GM23248 (cell line): Measurements from ENCODE around the gene ZNF300. TPM values are rescaled to one million over a fixed set of nuclear protein-coding genes. Genes with fewer than 3 reads are reported as not detected.

Source experiments
- DNase-seq: peaks from one replicate; pipeline ENCODE4 v3.0.0-alpha.2; 2015
- H2AFZ ChIP-seq: fragments of 200-600 bp; sonication (generic); 2 replicates; pipeline ENCODE4 v1.6.1; 2016; ENCODE audit warnings: antibody characterized with exemption
- H3F3A ChIP-seq: fragments of 200-600 bp; sonication (generic); 2 replicates; pipeline ENCODE4 v1.6.1; 2016; ENCODE audit warnings: mild to moderate bottlenecking, antibody characterized with exemption, mixed run types; ENCODE audit not compliant: insufficient read depth
- H3K27ac ChIP-seq: fragments of 200-600 bp; sonication (generic); 2 replicates; pipeline ENCODE4 v1.5.1; 2016; ENCODE audit warnings: mild to moderate bottlenecking
- H3K27me3 ChIP-seq: fragments of 200-600 bp; sonication (generic); replicated peaks from 2 replicates; pipeline ENCODE4 v1.6.1; 2016; ENCODE audit warnings: mild to moderate bottlenecking; ENCODE audit not compliant: insufficient read depth
- H3K36me3 ChIP-seq: fragments of 200-600 bp; sonication (generic); 2 replicates; pipeline ENCODE4 v1.6.1; 2016; ENCODE audit warnings: low read depth, mild to moderate bottlenecking
- H3K4me1 ChIP-seq: fragments of 200-600 bp; sonication (generic); 2 replicates; pipeline ENCODE4 v1.6.1; 2016; ENCODE audit warnings: mild to moderate bottlenecking; ENCODE audit not compliant: insufficient read depth
- H3K4me2 ChIP-seq: fragments of 200-600 bp; sonication (generic); one replicate; pipeline ENCODE4 v1.6.1; 2016; ENCODE audit warnings: mild to moderate bottlenecking; ENCODE audit not compliant: unreplicated experiment
- H3K4me3 ChIP-seq: fragments of 200-600 bp; sonication (generic); 2 replicates; pipeline ENCODE4 v1.5.1; 2016; ENCODE audit warnings: mild to moderate bottlenecking
- H3K79me2 ChIP-seq: fragments of 200-600 bp; sonication (generic); 2 replicates; pipeline ENCODE4 v1.6.1; 2016; ENCODE audit warnings: mild to moderate bottlenecking; ENCODE audit not compliant: insufficient read depth
- H3K9ac ChIP-seq: fragments of 200-600 bp; sonication (generic); 2 replicates; pipeline ENCODE4 v1.6.1; 2016; ENCODE audit warnings: mild to moderate bottlenecking
- H3K9me2 ChIP-seq: fragments of 200-600 bp; sonication (generic); 2 replicates; pipeline ENCODE4 v1.6.1; 2016; ENCODE audit warnings: mixed run types, mild to moderate bottlenecking, moderate library complexity; ENCODE audit not compliant: insufficient read depth
- H3K9me3 ChIP-seq: fragments of 200-600 bp; sonication (generic); one replicate; pipeline ENCODE4 v1.6.1; 2017; ENCODE audit warnings: low read depth
- H4K20me1 ChIP-seq: fragments of 200-600 bp; sonication (generic); 2 replicates; pipeline ENCODE4 v1.6.0; 2016; ENCODE audit not compliant: insufficient read depth
- EZH2 ChIP-seq: fragments of 200-600 bp; sonication (generic); IDR thresholded peaks from 2 replicates; pipeline ENCODE4 v1.6.1; 2018; ENCODE audit warnings: antibody characterized with exemption, mild to moderate bottlenecking; ENCODE audit not compliant: insufficient read depth, poor library complexity, severe bottlenecking
- EZH2phosphoT487 ChIP-seq: fragments of 200-600 bp; sonication (generic); IDR thresholded peaks from 2 replicates; pipeline ENCODE4 v1.6.1; 2018; ENCODE audit warnings: antibody characterized with exemption, moderate library complexity, mild to moderate bottlenecking, low read depth; ENCODE audit not compliant: insufficient read depth
- WGBS, 2 experiments: methylation state at CpG; one replicate each; pipeline ENCODE4 v1.1.6; 2015 to 2017; ENCODE audit warnings: low lambda C conversion rate in 2 of 2, low coverage in 1 of 2; ENCODE audit errors: missing lambda C conversion rate in 2 of 2; 5-methylcytosine and 5-hydroxymethylcytosine counted together
- in situ Hi-C: fragments of 300-500 bp; cut with MboI; formaldehyde crosslinking; loops from 2 replicates; pipeline ENCODE4 v1.15.0; 2020
- polyA plus RNA-seq: library from polyadenylated mRNA; unstranded; fragments of >200 nt; fragmentation: Nextera tagmentation; extraction: Ambion mirVana; gene quantifications from 2 replicates; pipeline ENCODE4 v1.2.1, GENCODE V29; 2016
- total RNA-seq: library from RNA; depleted of rRNA; stranded (reverse); fragments of >200 nt; shearing (Covaris generic); gene quantifications from 2 replicates; pipeline ENCODE4 v1.2.3, GENCODE V29; 2014; rRNA removed

ZNF300 gene
- 2.0 and 5.1 TPM in 2 replicates for total RNA-seq
- 2.9 and 3.0 TPM in 2 replicates for polyA plus RNA-seq

DNA sequence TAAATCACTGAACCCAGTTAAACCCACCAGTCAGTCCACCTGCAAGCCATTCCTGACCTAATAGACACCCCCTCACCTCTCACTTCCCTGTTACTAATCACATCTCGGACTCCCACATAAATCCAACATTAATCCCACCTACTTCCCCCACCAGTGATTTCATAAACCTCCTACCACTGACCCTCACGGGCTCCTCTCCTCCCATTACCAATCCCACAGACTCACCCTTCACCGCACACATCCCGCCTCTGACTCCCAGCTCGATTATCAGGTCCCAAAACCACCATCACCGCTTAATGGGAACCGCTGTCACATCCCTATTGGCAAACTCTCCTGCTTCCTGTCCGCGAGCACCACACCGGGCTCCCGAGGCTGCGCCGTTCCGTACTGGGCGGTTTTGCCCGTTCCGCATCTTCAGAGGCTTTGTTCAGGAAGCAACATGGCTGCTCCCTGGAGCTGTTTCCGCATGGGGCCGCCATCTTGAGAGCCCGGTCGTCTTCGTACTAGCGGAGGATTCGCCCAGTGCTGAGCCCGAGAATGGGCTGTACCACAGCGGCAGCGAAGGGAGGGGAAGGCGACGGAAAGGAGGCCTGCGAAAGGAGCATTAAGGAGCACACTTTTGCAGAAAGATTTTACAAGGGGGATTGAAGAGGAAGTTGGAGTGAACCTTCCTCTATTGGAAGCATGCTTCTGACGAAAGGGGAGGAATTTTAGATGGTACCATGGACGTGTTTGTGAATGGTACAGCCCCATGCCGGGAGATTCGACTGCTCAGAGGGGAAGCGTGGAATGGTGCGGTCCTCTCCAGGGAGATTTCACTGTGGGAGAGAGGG lies at the start of gene ZNF300:
Gene ZNF300 (minus strand): TSS at position 502 of the 833 bp plus-strand sequence. CDS start 1,825 bp downstream, outside the sequence.
- Histone ChIP-seq H3F3A (no peaks in the 10 kb centered on the region), H3K36me3 (peaks cover 18% of the 10 kb centered on the region), H3K27ac (peak within 1 kb of the TSS; percentile 72), H3K79me2 (no peaks in the 10 kb centered on the region), H3K4me1 (no peaks in the 10 kb centered on the region), H3K27me3 (no peaks in the 10 kb centered on the region), H3K4me2 (peak within 1 kb of the TSS; percentile 84), H3K9ac (peak within 1 kb of the TSS; percentile 90), H3K9me3 (no peaks in the 10 kb centered on the region), H2AFZ (peak within 1 kb of the TSS; percentile 96), H4K20me1 (no peaks in the 10 kb centered on the region), H3K9me2 (no peaks in the 10 kb centered on the region), H3K4me3 (peak within 1 kb of the TSS; percentile 86)
- in situ Hi-C loops = no loop called here
- TF ChIP-seq EZH2 (no peak), EZH2phosphoT487 (no peak)
- 5% methylated on average over 36 of the region's 36 CpGs for WGBS, 2 experiments
- DNase-seq = peak; percentile 96

DNA sequence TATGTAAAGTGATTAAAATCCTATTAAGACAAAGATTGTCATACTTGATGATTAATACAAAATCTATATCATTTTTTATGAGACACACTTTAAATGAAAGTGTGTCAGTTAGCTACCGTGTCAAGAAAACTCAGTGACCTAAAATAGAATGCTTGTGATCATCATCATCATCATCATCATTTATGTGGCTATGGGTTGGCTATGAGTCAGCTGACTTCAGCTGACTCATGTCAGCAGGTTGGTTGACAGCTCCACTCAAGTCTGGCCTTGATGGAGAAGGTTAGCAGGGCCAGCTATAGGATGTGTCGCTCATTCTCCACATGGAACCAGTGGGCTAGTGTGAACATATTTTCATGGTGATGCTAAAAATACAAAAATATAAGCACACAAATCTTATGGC lies 43.8 kb upstream of the ZNF300 start:
- no peaks in the 10 kb centered on the region for H3K27me3 ChIP-seq
- no peak for DNase-seq
- H3K9ac ChIP-seq = no peak overlapping the region
- H4K20me1 ChIP-seq = no peaks in the 10 kb centered on the region
- H3K79me2 ChIP-seq = no peaks in the 10 kb centered on the region
- H3K9me2 ChIP-seq = no peaks in the 10 kb centered on the region
- H3K4me1 ChIP-seq = no peaks in the 10 kb centered on the region
- no peak overlapping the region for H3K4me3 ChIP-seq
- H3K36me3 ChIP-seq = no peaks in the 10 kb centered on the region
- H3K4me2 ChIP-seq = no peak overlapping the region
- H2AFZ ChIP-seq = no peak overlapping the region
- 52 to 53% methylated on average over 2 of the region's 2 CpGs for WGBS, 2 experiments
- in situ Hi-C loops = no loop called here
- H3K27ac ChIP-seq = no peak overlapping the region
- H3F3A ChIP-seq = peaks cover 5% of the 10 kb centered on the region; the same call in 1 of the 2 replicates
- H3K9me3 ChIP-seq = peaks cover 12% of the 10 kb centered on the region
- TF ChIP-seq EZH2phosphoT487 = no peak
- TF ChIP-seq EZH2 = no peak

DNA sequence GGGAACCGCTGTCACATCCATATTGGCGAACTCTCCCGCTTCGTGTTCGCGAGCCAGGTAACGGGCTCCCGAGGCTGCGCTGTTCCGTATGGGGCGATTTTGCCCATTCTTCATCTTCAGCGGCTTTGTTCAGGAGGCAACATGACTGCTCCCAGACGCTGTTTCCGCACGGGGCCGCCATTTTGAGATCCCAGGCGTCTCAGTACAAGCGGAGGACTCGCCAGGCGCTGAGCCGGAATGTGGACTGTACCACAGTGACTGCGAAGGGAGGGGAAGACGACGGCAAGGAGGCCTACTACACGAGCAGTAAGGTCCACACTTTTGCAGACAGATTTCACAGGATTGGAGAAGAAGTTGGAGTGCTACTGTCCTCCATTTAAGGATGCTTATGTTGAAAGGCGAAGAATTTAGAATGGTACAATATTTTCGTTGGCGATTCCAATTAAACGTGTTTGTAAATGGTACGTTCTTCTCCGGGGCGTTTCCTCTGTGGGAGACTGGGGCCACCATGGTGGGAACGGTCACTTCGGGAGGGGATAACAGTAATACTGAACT lies 41.6 kb upstream of the ZNF300 start:
- Histone ChIP-seq H3K27me3 (no peaks in the 10 kb centered on the region), H3K9me2 (no peaks in the 10 kb centered on the region), H4K20me1 (no peaks in the 10 kb centered on the region), H3K4me3 (peak overlapping the region; percentile 38), H3K9ac (peak overlapping the region; percentile 17; the same call in 1 of the 2 replicates), H3F3A (peaks cover 5% of the 10 kb centered on the region; the same call in 1 of the 2 replicates), H3K4me1 (no peaks in the 10 kb centered on the region), H3K27ac (no peak overlapping the region), H3K79me2 (no peaks in the 10 kb centered on the region), H3K36me3 (no peaks in the 10 kb centered on the region), H3K9me3 (peaks cover 12% of the 10 kb centered on the region), H3K4me2 (no peak overlapping the region), H2AFZ (peak overlapping the region; percentile 77)
- WGBS, 2 experiments = 11 to 14% methylated on average over 34 of the region's 34 CpGs
- DNase-seq = peak; percentile 37
- TF ChIP-seq EZH2phosphoT487 (no peak), EZH2 (no peak)
- in situ Hi-C loops = no loop called here

DNA sequence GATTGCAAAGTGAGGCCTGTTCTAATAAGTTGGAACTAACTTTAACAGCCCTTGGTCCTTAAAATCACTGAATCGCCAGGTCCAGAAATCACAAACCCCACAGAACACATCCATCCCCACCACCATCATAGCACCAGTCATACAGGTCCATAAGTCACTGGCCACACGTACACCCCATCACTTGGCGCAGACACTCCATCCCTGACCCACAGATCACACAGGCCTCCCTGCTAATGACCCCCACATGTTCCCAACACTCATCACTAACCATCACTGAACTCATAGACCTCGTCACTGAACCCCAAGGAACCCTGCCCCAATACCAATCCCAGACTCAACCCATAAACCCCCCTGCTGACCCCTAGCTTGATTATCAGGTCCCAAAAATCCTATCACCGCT lies 41.2 kb upstream of the ZNF300 start:
- no peak overlapping the region for H3K4me2 ChIP-seq
- H3K27me3 ChIP-seq = no peaks in the 10 kb centered on the region
- in situ Hi-C loops = no loop called here
- H3K27ac ChIP-seq = no peak overlapping the region
- H3K9me2 ChIP-seq = no peaks in the 10 kb centered on the region
- peaks cover 5% of the 10 kb centered on the region; the same call in 1 of the 2 replicates for H3F3A ChIP-seq
- H4K20me1 ChIP-seq = no peaks in the 10 kb centered on the region
- no peaks in the 10 kb centered on the region for H3K36me3 ChIP-seq
- H3K4me1 ChIP-seq = no peaks in the 10 kb centered on the region
- 15 to 20% methylated on average over 5 of the region's 5 CpGs for WGBS, 2 experiments
- TF ChIP-seq EZH2phosphoT487 = no peak
- TF ChIP-seq EZH2 = no peak
- H3K9ac ChIP-seq = peak overlapping the region; percentile 17; the same call in 1 of the 2 replicates
- H3K79me2 ChIP-seq = no peaks in the 10 kb centered on the region
- H3K4me3 ChIP-seq = peak overlapping the region; percentile 38
- peaks cover 7% of the 10 kb centered on the region for H3K9me3 ChIP-seq
- no peak for DNase-seq
- peak overlapping the region; percentile 77 for H2AFZ ChIP-seq
